Esophagus muscularis mucosa (tissue), 4 donors: ENCODE results near the gene MANBA.

Experiments
- EP300 ChIP-seq: sonication (generic); formaldehyde crosslinking; IDR thresholded peaks from one replicate; pipeline ENCODE4 v1.6.1; 2017; ENCODE audit warnings: antibody characterized with exemption
- POLR2A ChIP-seq: fragments of 450-650 bp; IDR thresholded peaks from one replicate; pipeline ENCODE4 v1.6.1; 2017; ENCODE audit warnings: antibody characterized with exemption, moderate library complexity, mild to moderate bottlenecking, low read depth
- POLR2AphosphoS5 ChIP-seq, 2 donors: sonication (generic); formaldehyde crosslinking; IDR thresholded peaks; one replicate each; pipeline ENCODE4 v1.6.1; 2017; ENCODE audit warnings: antibody characterized with exemption in 2 of 2
- TF ChIP-seq, protein P1 (sequence below), 3 experiments: fragments of 200-600 bp in 2 of 3; fragments of 450-650 bp in 1 of 3; sonication (generic) in 2 of 3; IDR thresholded peaks; one replicate each; pipeline ENCODE4 v1.5.1; 2017 to 2019; ENCODE audit warnings: antibody characterized with exemption in 3 of 3, mild to moderate bottlenecking in 2 of 3, moderate library complexity in 1 of 3

DNA sequence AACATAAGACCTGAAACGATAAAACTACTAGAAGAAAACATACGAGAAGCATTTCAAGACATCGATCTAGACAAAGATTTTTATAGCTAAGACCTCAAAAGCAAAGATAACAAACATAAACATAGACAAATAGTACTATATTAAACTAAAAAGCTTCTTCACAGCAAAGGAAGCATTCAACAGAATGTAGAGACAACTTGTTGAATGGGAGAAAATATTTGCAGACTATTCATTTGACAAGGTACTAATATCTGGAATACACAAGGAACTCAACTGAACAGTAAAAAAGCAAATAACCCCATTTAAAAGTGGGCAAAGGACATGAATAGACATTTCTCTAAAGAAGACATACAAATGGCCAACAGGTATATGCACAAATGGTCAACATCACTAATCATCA, 49.8 kb downstream of the MANBA start:
- TF ChIP-seq, protein P1, sequence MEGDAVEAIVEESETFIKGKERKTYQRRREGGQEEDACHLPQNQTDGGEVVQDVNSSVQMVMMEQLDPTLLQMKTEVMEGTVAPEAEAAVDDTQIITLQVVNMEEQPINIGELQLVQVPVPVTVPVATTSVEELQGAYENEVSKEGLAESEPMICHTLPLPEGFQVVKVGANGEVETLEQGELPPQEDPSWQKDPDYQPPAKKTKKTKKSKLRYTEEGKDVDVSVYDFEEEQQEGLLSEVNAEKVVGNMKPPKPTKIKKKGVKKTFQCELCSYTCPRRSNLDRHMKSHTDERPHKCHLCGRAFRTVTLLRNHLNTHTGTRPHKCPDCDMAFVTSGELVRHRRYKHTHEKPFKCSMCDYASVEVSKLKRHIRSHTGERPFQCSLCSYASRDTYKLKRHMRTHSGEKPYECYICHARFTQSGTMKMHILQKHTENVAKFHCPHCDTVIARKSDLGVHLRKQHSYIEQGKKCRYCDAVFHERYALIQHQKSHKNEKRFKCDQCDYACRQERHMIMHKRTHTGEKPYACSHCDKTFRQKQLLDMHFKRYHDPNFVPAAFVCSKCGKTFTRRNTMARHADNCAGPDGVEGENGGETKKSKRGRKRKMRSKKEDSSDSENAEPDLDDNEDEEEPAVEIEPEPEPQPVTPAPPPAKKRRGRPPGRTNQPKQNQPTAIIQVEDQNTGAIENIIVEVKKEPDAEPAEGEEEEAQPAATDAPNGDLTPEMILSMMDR (IDR thresholded peaks at IDR 0.05), result no peak
- TF ChIP-seq POLR2AphosphoS5 (IDR thresholded peaks at IDR 0.05) (no peak), POLR2A (no peak), EP300 (no peak)
